Stimulated activated CD8-positive, alpha-beta memory T cell treated with anti-CD3 and anti-CD28 coated beads, Interleukin-7, amount 100 ng/mL, for 1 hour (primary cell): ENCODE results near the gene PLEKHG4.

ENCODE experiments used
- DNase-seq, 2 donors: peaks; one replicate each; pipeline ENCODE4 v3.0.0-alpha.2; 2020; ENCODE audit warnings: low read depth in 2 of 2

Gene PLEKHG4

GRCh38 chr16:67244387-67245185 is 34.7 kb upstream of the PLEKHG4 start:
- DNase-seq = peak; percentile 55 to 66

GRCh38 chr16:67245186-67245585 is 34.1 kb upstream of the PLEKHG4 start:
- DNase-seq = no peak

- no peak for DNase-seq
These were observed 33.7 kb upstream of the PLEKHG4 start for GRCh38 chr16:67245674-67246080.

- DNase-seq = peak in 1 of 2 donors; percentile 25
These were observed 33.1 kb upstream of the PLEKHG4 start for GRCh38 chr16:67246081-67246755.

- no peak for DNase-seq
These were observed 32.6 kb upstream of the PLEKHG4 start for GRCh38 chr16:67246756-67247191.

- peak; percentile 90 to 93 for DNase-seq
These were observed 31.9 kb upstream of the PLEKHG4 start, which contains the start of gene FHOD1 for GRCh38 chr16:67247192-67248072. Gene FHOD1 (minus strand): TSS chr16:67247481. CDS start chr16:67247410, 71 bp downstream.

GRCh38 chr16:67248073-67248400 is 31.3 kb upstream of the PLEKHG4 start:
- DNase-seq = no peak

GRCh38 chr16:67248401-67249177 is 30.7 kb upstream of the PLEKHG4 start, which contains the start of gene SLC9A5:
Gene SLC9A5 (plus strand): TSS chr16:67248979. CDS start chr16:67249015, 36 bp downstream.
- DNase-seq = no peak

- DNase-seq = no peak
These were observed 29.9 kb upstream of the PLEKHG4 start for GRCh38 chr16:67249178-67250044.

- DNase-seq = no peak
These were observed 29.3 kb upstream of the PLEKHG4 start for GRCh38 chr16:67250045-67250327.

GRCh38 chr16:67252609-67253497 is 26.5 kb upstream of the PLEKHG4 start:
- no peak for DNase-seq

- no peak for DNase-seq
These were observed 24.4 kb upstream of the PLEKHG4 start for GRCh38 chr16:67254801-67255552.

GRCh38 chr16:67255553-67256221 is 23.6 kb upstream of the PLEKHG4 start:
- no peak for DNase-seq

- DNase-seq = no peak
These were observed 22.6 kb upstream of the PLEKHG4 start for GRCh38 chr16:67256701-67257230.

- DNase-seq = no peak
These were observed 21.7 kb upstream of the PLEKHG4 start for GRCh38 chr16:67257486-67258160.

- DNase-seq = no peak
These were observed 21.0 kb upstream of the PLEKHG4 start for GRCh38 chr16:67258161-67258835.

GRCh38 chr16:67259705-67260104 is 19.6 kb upstream of the PLEKHG4 start:
- DNase-seq = no peak
